ENCODE data around the gene AGRN.
"Not testable (repeated sequence)": the region's sequence is repeated elsewhere in the genome, so short reads cannot be mapped to it uniquely, and the experiment has no call there.

Gene AGRN

GRCh38 chr1:1020000-1020404, at the start of gene AGRN:
AGRN (plus strand) TSS chr1:1020120; CDS start chr1:1020173, 53 bp downstream.
- no peak for DNase-seq

GRCh38 chr1:970242-970972, 49.5 kb upstream of the AGRN start:
- DNase-seq, result no peak

GRCh38 chr1:970973-971730, 48.8 kb upstream of the AGRN start:
- DNase-seq, result no peak

GRCh38 chr1:971751-972506, 48.0 kb upstream of the AGRN start:
- no peak for DNase-seq

GRCh38 chr1:972726-973458, 47.0 kb upstream of the AGRN start:
- DNase-seq, result no peak

GRCh38 chr1:973459-974292, 46.2 kb upstream of the AGRN start:
- no peak for DNase-seq

- DNase-seq, result no peak
Observed at GRCh38 chr1:974293-974640, 45.7 kb upstream of the AGRN start.

GRCh38 chr1:974687-975328, 45.1 kb upstream of the AGRN start:
- no peak for DNase-seq

- no peak for DNase-seq
Observed at GRCh38 chr1:975365-975764, 44.6 kb upstream of the AGRN start.

- peak; percentile 56 for DNase-seq
Observed at GRCh38 chr1:975896-976683, 43.8 kb upstream of the AGRN start.

- DNase-seq, result not testable (repeated sequence)
Observed at GRCh38 chr1:976791-977190, 43.1 kb upstream of the AGRN start.

GRCh38 chr1:978069-978834, 41.7 kb upstream of the AGRN start:
- no peak for DNase-seq

- no peak for DNase-seq
Observed at GRCh38 chr1:978835-979743, 40.8 kb upstream of the AGRN start.

- no peak for DNase-seq
Observed at GRCh38 chr1:979744-980072, 40.2 kb upstream of the AGRN start.

- DNase-seq, result no peak
Observed at GRCh38 chr1:980137-980571, 39.8 kb upstream of the AGRN start.

GRCh38 chr1:980602-981395, 39.1 kb upstream of the AGRN start:
- DNase-seq, result no peak

GRCh38 chr1:981491-981954, 38.4 kb upstream of the AGRN start:
- no peak for DNase-seq

All from activated CD4-positive, alpha-beta T cell treated with anti-CD3 and anti-CD28 coated beads, Interleukin-2, Interleukin-6, amounts not matched to agents 100 ng/mL and 50 ng/mL, durations not matched to agents 16 hours and 8 hours (primary cell).